ENCODE data around the gene FCAMR. TPM values are rescaled to one million over a fixed set of nuclear protein-coding genes. Genes with fewer than 3 reads are reported as not detected.
"Not testable (repeated sequence)": the region's sequence is repeated elsewhere in the genome, so short reads cannot be mapped to it uniquely, and the experiment has no call there.

FCAMR gene
- total RNA-seq, 2 experiments from 2014 or later: not detected

GRCh38 chr1:206929524-206929923, 40.7 kb downstream of the FCAMR start:
- TF ChIP-seq CTCF (IDR thresholded peaks at IDR 0.05): no peak
- H3K9me3 Mint-ChIP-seq: no peaks in the 10 kb centered on the region
- no peaks in the 10 kb centered on the region for H3K36me3 Mint-ChIP-seq (ENCODE audit: low read depth)
- ATAC-seq (no peak), DNase-seq (no peak)
- H3K27me3 Mint-ChIP-seq: no peaks in the 10 kb centered on the region
- ChIA-PET POLR2A (interaction anchor here (1.5 kb wide), 2 partner anchors 8 to 18 kb away, joined by 3 to 5 read pairs; partner anchors contain the start of gene FCMR), CTCF (interaction anchor here (1.1 to 13.5 kb wide), 4 partner anchors 12 to 195 kb away, joined by 4 to 289 read pairs (median 94); partner anchors contain the start of gene FCMR)
- H3K4me1 Mint-ChIP-seq (ENCODE audit: low read depth): peaks cover 60% of the 10 kb centered on the region
- peak overlapping the region; percentile 97 for H3K27ac Mint-ChIP-seq
- intact Hi-C loops (cut with micrococcal nuclease): no loop called here
- peak overlapping the region; percentile 69 for H3K4me3 Mint-ChIP-seq

GRCh38 chr1:206926286-206926685, 44.0 kb downstream of the FCAMR start:
- ChIA-PET POLR2A (no interaction called here), CTCF (interaction anchor here (0.9 to 13.5 kb wide), 11 partner anchors 9 to 289 kb away, joined by 3 to 289 read pairs (median 6); partner anchors contain the start of genes FCMR and IL20)
- no peaks in the 10 kb centered on the region for H3K27me3 Mint-ChIP-seq
- H3K27ac Mint-ChIP-seq: peak overlapping the region; percentile 17
- no peak for ATAC-seq
- intact Hi-C loops (cut with micrococcal nuclease): no loop called here
- peaks cover 2% of the 10 kb centered on the region for H3K36me3 Mint-ChIP-seq (ENCODE audit: low read depth)
- no peak for DNase-seq
- H3K4me3 Mint-ChIP-seq: no peak overlapping the region
- H3K4me1 Mint-ChIP-seq (ENCODE audit: low read depth): peaks cover 45% of the 10 kb centered on the region
- TF ChIP-seq CTCF (IDR thresholded peaks at IDR 0.05): no peak
- H3K9me3 Mint-ChIP-seq: no peaks in the 10 kb centered on the region

- H3K4me3 Mint-ChIP-seq: no peak overlapping the region
- no peak overlapping the region for H3K27ac Mint-ChIP-seq
- H3K27me3 Mint-ChIP-seq: no peaks in the 10 kb centered on the region
- CTCF ChIA-PET: interaction anchor here (0.6 to 13.5 kb wide), 14 partner anchors 8 to 1020 kb away, joined by 3 to 289 read pairs (median 4); partner anchors contain the start of gene FCMR
- ATAC-seq: peak; percentile 67
- no peak for TF ChIP-seq CTCF (IDR thresholded peaks at IDR 0.05)
- DNase-seq: peak; percentile 93
- peaks cover 41% of the 10 kb centered on the region for H3K4me1 Mint-ChIP-seq (ENCODE audit: low read depth)
- intact Hi-C loops (cut with micrococcal nuclease): no loop called here
- H3K9me3 Mint-ChIP-seq: no peaks in the 10 kb centered on the region
- POLR2A ChIA-PET: interaction anchor here (1.0 to 1.2 kb wide), 5 partner anchors 8 to 58 kb away, joined by 3 to 6 read pairs (median 4); no protein-coding TSS in a partner anchor
- H3K36me3 Mint-ChIP-seq (ENCODE audit: low read depth): peaks cover 10% of the 10 kb centered on the region
These were observed 45.0 kb downstream of the FCAMR start for GRCh38 chr1:206925106-206925736.

GRCh38 chr1:206924592-206925105, 45.6 kb downstream of the FCAMR start:
- Mint-ChIP-seq H3K36me3 (ENCODE audit: low read depth) (peaks cover 15% of the 10 kb centered on the region), H3K27me3 (no peaks in the 10 kb centered on the region), H3K9me3 (no peaks in the 10 kb centered on the region), H3K4me3 (no peak overlapping the region), H3K27ac (no peak overlapping the region), H3K4me1 (ENCODE audit: low read depth) (peaks cover 35% of the 10 kb centered on the region)
- ATAC-seq (peak; percentile 5), DNase-seq (peak; percentile 68)
- POLR2A ChIA-PET: interaction anchor here (1.0 to 1.2 kb wide), 5 partner anchors 8 to 59 kb away, joined by 3 to 6 read pairs (median 4); no protein-coding TSS in a partner anchor
- intact Hi-C loops (cut with micrococcal nuclease): no loop called here
- TF ChIP-seq CTCF (IDR thresholded peaks at IDR 0.05): no peak
- CTCF ChIA-PET: interaction anchor here (0.6 to 13.5 kb wide), 12 partner anchors 7 to 1021 kb away, joined by 3 to 289 read pairs (median 4); partner anchors contain the start of gene FCMR

- DNase-seq; ATAC-seq; H3K27ac Mint-ChIP-seq; POLR2A ChIA-PET; H3K27me3 Mint-ChIP-seq; intact Hi-C loops (cut with micrococcal nuclease); H3K4me3 Mint-ChIP-seq; H3K9me3 Mint-ChIP-seq: not testable (repeated sequence)
- H3K36me3 Mint-ChIP-seq (ENCODE audit: low read depth): peaks cover 15% of the 10 kb centered on the region
- peaks cover 32% of the 10 kb centered on the region for H3K4me1 Mint-ChIP-seq (ENCODE audit: low read depth)
- CTCF ChIA-PET: interaction anchor here (0.7 to 13.5 kb wide), 6 partner anchors 7 to 291 kb away, joined by 3 to 289 read pairs (median 9); partner anchors contain the start of gene FCMR
These were observed 46.2 kb downstream of the FCAMR start for GRCh38 chr1:206923961-206924557.

Data from activated CD8-positive, alpha-beta T cell treated with anti-CD3 and anti-CD28 coated beads for 36 hours (primary cell).